Peyer's patch (tissue), 4 donors: ENCODE data around the gene ITPR1.

Source experiments
- CTCF ChIP-seq, 6 experiments: fragments of 450-650 bp in 4 of 6; fragments of 200-600 bp in 2 of 6; sonication (generic) in 1 of 6; IDR thresholded peaks; one replicate each; pipeline ENCODE4 v1.5.1; 2017 to 2019; ENCODE audit warnings: antibody characterized with exemption in 6 of 6, mild to moderate bottlenecking in 3 of 6, moderate library complexity in 1 of 6
- POLR2A ChIP-seq, 2 donors: fragments of 450-650 bp; IDR thresholded peaks; one replicate each; pipeline ENCODE4 v1.5.1; 2017; ENCODE audit warnings: antibody characterized with exemption in 2 of 2, mild to moderate bottlenecking in 2 of 2, moderate library complexity in 2 of 2

- TF ChIP-seq CTCF (IDR thresholded peaks at IDR 0.05): no peak
- TF ChIP-seq POLR2A (IDR thresholded peaks at IDR 0.05): no peak
Measured at GRCh38 chr3:4735243-4735642, 242.1 kb downstream of the ITPR1 start.
